WTC11 (cell line): ENCODE results near the gene PPP1R1A. TPM values are rescaled to one million over a fixed set of nuclear protein-coding genes. Genes with fewer than 3 reads are reported as not detected.

Source experiments
- ATAC-seq: fragments of 200-7000 bp; cut with Tn5 transposase; 2 replicates; pipeline ENCODE4 v1.10.0; 2021; ENCODE audit warnings: mild to moderate bottlenecking, moderate library complexity
- CTCF ChIA-PET: fragments of 300-600 bp; sonication (Branson Sonifier 250); formaldehyde crosslinking; loops from one replicate; lab custom pipeline; 2021; ENCODE audit warnings: antibody characterized with exemption; lab: Charles Lee
- POLR2A ChIA-PET: fragments of 350-600 bp; sonication (Branson Sonifier 250); formaldehyde crosslinking; loops from one replicate; lab custom pipeline; 2021; ENCODE audit warnings: antibody characterized with exemption; lab: Charles Lee
- DNase-seq: peaks from one replicate; pipeline ENCODE4 v3.0.0; 2021; ENCODE audit warnings: low spot score
- H3K27ac Mint-ChIP-seq: 2 replicates; pipeline ENCODE4 v1.8.0; 2021; ENCODE audit warnings: mixed read lengths
- H3K27me3 Mint-ChIP-seq: 2 replicates; pipeline ENCODE4 v1.8.0; 2021; ENCODE audit warnings: low read depth, mild to moderate bottlenecking, moderate library complexity, mixed read lengths
- H3K36me3 Mint-ChIP-seq: 2 replicates; pipeline ENCODE4 v1.8.0; 2021; ENCODE audit warnings: mixed read lengths
- H3K4me1 Mint-ChIP-seq: 2 replicates; pipeline ENCODE4 v1.8.0; 2022; ENCODE audit warnings: mixed read lengths
- H3K4me3 Mint-ChIP-seq: 2 replicates; pipeline ENCODE4 v1.8.0; 2021; ENCODE audit warnings: mild to moderate bottlenecking, moderate library complexity, mixed read lengths
- H3K9me3 Mint-ChIP-seq: 2 replicates; pipeline ENCODE4 v1.8.0; 2021; ENCODE audit warnings: mixed read lengths
- EMX1 ChIP-seq: fragments of 250-450 bp; sonication (Bioruptor Pico); IDR thresholded peaks from 2 replicates; pipeline ENCODE4 v1.8.0; 2021; ENCODE audit warnings: mild to moderate bottlenecking
- ETV6 ChIP-seq: sonication (generic); formaldehyde crosslinking; IDR thresholded peaks from 2 replicates; pipeline ENCODE4 v1.8.1; 2022; ENCODE audit warnings: mild to moderate bottlenecking, missing genetic modification reagents
- FOXP4 ChIP-seq: sonication (generic); formaldehyde crosslinking; IDR thresholded peaks from 2 replicates; pipeline ENCODE4 v1.8.0; 2022; ENCODE audit warnings: mild to moderate bottlenecking, missing genetic modification reagents
- GRHL2 ChIP-seq: fragments of 250-450 bp; sonication (Bioruptor Pico); IDR thresholded peaks from 2 replicates; pipeline ENCODE4 v1.8.0; 2022; ENCODE audit warnings: mild to moderate bottlenecking, moderate library complexity; ENCODE audit not compliant: insufficient replicate concordance, severe bottlenecking
- GTF2I ChIP-seq: fragments of 250-450 bp; sonication (Bioruptor Pico); conservative IDR thresholded peaks from 2 replicates; pipeline ENCODE4 v1.4.0; 2021; ENCODE audit warnings: mild to moderate bottlenecking
- IRF1 ChIP-seq: sonication (generic); formaldehyde crosslinking; IDR thresholded peaks from 2 replicates; pipeline ENCODE4 v1.8.0; 2023; ENCODE audit warnings: missing genetic modification reagents
- IRF2 ChIP-seq: sonication (generic); formaldehyde crosslinking; IDR thresholded peaks from 2 replicates; pipeline ENCODE4 v1.8.0; 2022; ENCODE audit warnings: low read depth, missing genetic modification reagents, borderline replicate concordance
- MAX ChIP-seq: sonication (generic); formaldehyde crosslinking; IDR thresholded peaks from 2 replicates; pipeline ENCODE4 v1.8.0; 2022; ENCODE audit warnings: mild to moderate bottlenecking, missing genetic modification reagents
- MLX ChIP-seq: sonication (generic); formaldehyde crosslinking; IDR thresholded peaks from 2 replicates; pipeline ENCODE4 v1.8.1; 2023; ENCODE audit warnings: mild to moderate bottlenecking, missing genetic modification reagents, moderate library complexity
- MXD4 ChIP-seq: fragments of 250-450 bp; sonication (Bioruptor Pico); IDR thresholded peaks from 2 replicates; pipeline ENCODE4 v1.8.0; 2021; ENCODE audit warnings: mild to moderate bottlenecking, moderate library complexity, borderline replicate concordance
- NFATC4 ChIP-seq: fragments of 250-450 bp; sonication (Bioruptor Pico); IDR thresholded peaks from 2 replicates; pipeline ENCODE4 v1.9.0; 2021; ENCODE audit warnings: mild to moderate bottlenecking
- NFE2L1 ChIP-seq: sonication (generic); formaldehyde crosslinking; IDR thresholded peaks from 2 replicates; pipeline ENCODE4 v1.8.1; 2023; ENCODE audit warnings: missing genetic modification reagents
- NR1H2 ChIP-seq: sonication (generic); formaldehyde crosslinking; IDR thresholded peaks from 2 replicates; pipeline ENCODE4 v1.9.0; 2021; ENCODE audit warnings: mild to moderate bottlenecking, moderate library complexity, missing genetic modification reagents
- PRDM15 ChIP-seq: sonication (generic); formaldehyde crosslinking; IDR thresholded peaks from 2 replicates; pipeline ENCODE4 v1.8.0; 2022; ENCODE audit warnings: missing genetic modification reagents
- SMAD4 ChIP-seq: sonication (generic); formaldehyde crosslinking; IDR thresholded peaks from 2 replicates; pipeline ENCODE4 v1.8.0; 2022; ENCODE audit warnings: mild to moderate bottlenecking, missing genetic modification reagents
- TEAD1 ChIP-seq: sonication (generic); formaldehyde crosslinking; IDR thresholded peaks from 2 replicates; pipeline ENCODE4 v1.8.0; 2022; ENCODE audit warnings: mild to moderate bottlenecking, missing genetic modification reagents
- ZNF416 ChIP-seq: fragments of 250-450 bp; sonication (Bioruptor Pico); IDR thresholded peaks from 2 replicates; pipeline ENCODE4 v1.9.0; 2021; ENCODE audit warnings: mild to moderate bottlenecking, inconsistent platforms
- ZNF423 ChIP-seq: fragments of 250-450 bp; sonication (Bioruptor Pico); IDR thresholded peaks from 2 replicates; pipeline ENCODE4 v2.1.2; 2022; ENCODE audit warnings: mild to moderate bottlenecking, moderate library complexity
- ZNF671 ChIP-seq: fragments of 250-450 bp; sonication (Bioruptor Pico); IDR thresholded peaks from 2 replicates; pipeline ENCODE4 v1.8.0; 2021; ENCODE audit warnings: mild to moderate bottlenecking
- total RNA-seq: library from RNA; stranded (reverse); gene quantifications from 3 replicates; pipeline ENCODE4 v1.2.3, GENCODE V29; 2021

The PPP1R1A gene
- total RNA-seq, 1 experiment from 2014 or later = 13.1 TPM

GRCh38 chr12:54565986-54566544 lies 22.4 kb downstream of the PPP1R1A start:
- ChIA-PET POLR2A (interaction anchor here (1.3 kb wide), 1 partner anchor 16 kb away, joined by 3 read pairs; the partner anchor contains the start of gene PDE1B), CTCF (interaction anchor here (0.6 to 6.4 kb wide), 14 partner anchors 10 to 167 kb away, joined by 3 to 60 read pairs (median 6); partner anchors contain the start of gene PDE1B)
- Mint-ChIP-seq H3K27ac (no peak overlapping the region), H3K27me3 (peaks cover 98% of the 10 kb centered on the region), H3K36me3 (no peaks in the 10 kb centered on the region), H3K4me1 (peaks cover 43% of the 10 kb centered on the region), H3K4me3 (peak overlapping the region; percentile 37; the same call in 1 of the 2 replicates), H3K9me3 (no peaks in the 10 kb centered on the region)
- DNase-seq (no peak), ATAC-seq (peak; percentile 8)
- no peak for TF ChIP-seq MLX
- no peak for TF ChIP-seq ZNF671 (CRISPR knock-in tag)
- TF ChIP-seq ZNF423 = no peak
- no peak for TF ChIP-seq NR1H2
- TF ChIP-seq EMX1 (CRISPR knock-in tag) = no peak
- TF ChIP-seq ZNF416 (CRISPR knock-in tag) = no peak
- no peak for TF ChIP-seq PRDM15 (CRISPR knock-in tag)
- no peak for TF ChIP-seq SMAD4 (CRISPR knock-in tag)

GRCh38 chr12:54565310-54565985 lies 23.0 kb downstream of the PPP1R1A start:
- no peaks in the 10 kb centered on the region for H3K9me3 Mint-ChIP-seq
- CTCF ChIA-PET = interaction anchor here (0.6 to 6.4 kb wide), 18 partner anchors 7 to 186 kb away, joined by 3 to 60 read pairs (median 4); partner anchors contain the start of gene PDE1B
- H3K4me3 Mint-ChIP-seq = peak overlapping the region; percentile 37
- peak; percentile 45 for DNase-seq
- POLR2A ChIA-PET = interaction anchor here (1.3 kb wide), 1 partner anchor 16 kb away, joined by 3 read pairs; the partner anchor contains the start of gene PDE1B
- peaks cover 43% of the 10 kb centered on the region for H3K4me1 Mint-ChIP-seq
- H3K27me3 Mint-ChIP-seq = peaks cover 98% of the 10 kb centered on the region
- peak overlapping the region; percentile 85 for H3K27ac Mint-ChIP-seq
- TF ChIP-seq IRF1 (CRISPR knock-in tag) (no peak), PRDM15 (CRISPR knock-in tag) (peak; percentile 46; the same call in 1 of the 2 replicates), TEAD1 (no peak), ZNF423 (no peak), GRHL2 (no peak), GTF2I (CRISPR knock-in tag) (no peak), ETV6 (CRISPR knock-in tag) (0 out of 2 replicates have a peak, but pooled peaks have one; percentile 35), MAX (CRISPR knock-in tag) (no peak), NFATC4 (no peak), MXD4 (CRISPR knock-in tag) (no peak), MLX (no peak), IRF2 (CRISPR knock-in tag) (no peak), FOXP4 (CRISPR knock-in tag) (0 out of 2 replicates have a peak, but pooled peaks have one; percentile 23), NFE2L1 (CRISPR knock-in tag) (no peak)
- ATAC-seq = peak; percentile 36
- H3K36me3 Mint-ChIP-seq = no peaks in the 10 kb centered on the region
